Kidney (tissue), 14 donors: ENCODE results near the gene MTMR6. TPM values are rescaled to one million over a fixed set of nuclear protein-coding genes. Genes with fewer than 3 reads are reported as not detected.

Source experiments
- DNase-seq, 5 donors: peaks; one replicate each; pipeline ENCODE4 v3.0.0-alpha.2; 2013 to 2020
- FAIRE-seq: peaks from 2 replicates; lab custom pipeline; 2012; peaks lifted over from hg19 to GRCh38; lab: Jason Lieb, UNC
- H3K27ac ChIP-seq, 2 donors: one replicate each; pipeline ENCODE4 v1.7.0; 2013; ENCODE audit warnings: low read depth in 2 of 2, low read length in 2 of 2, inconsistent platforms in 1 of 2
- H3K27me3 ChIP-seq: one replicate; pipeline ENCODE4 v1.7.1; 2013; ENCODE audit warnings: low read length, inconsistent platforms; ENCODE audit not compliant: control insufficient read depth, insufficient read depth
- H3K36me3 ChIP-seq, 3 donors: one replicate each; pipeline versions ENCODE4 v1.7.0 to v1.7.1; 2013; ENCODE audit warnings: low read length in 3 of 3, control low read depth in 1 of 3, inconsistent platforms in 1 of 3; ENCODE audit not compliant: insufficient read depth in 3 of 3, control insufficient read depth in 2 of 3
- H3K4me1 ChIP-seq, 3 donors: one replicate each; pipeline versions ENCODE4 v1.7.0 to v1.7.1; 2013; ENCODE audit warnings: low read length in 3 of 3, inconsistent platforms in 1 of 3, low read depth in 1 of 3; ENCODE audit not compliant: control insufficient read depth in 2 of 3, insufficient read depth in 2 of 3
- H3K4me3 ChIP-seq, 3 donors: one replicate each; pipeline versions ENCODE4 v1.7.0 to v1.8.1; 2013; ENCODE audit warnings: low read length in 3 of 3, control low read depth in 1 of 3, inconsistent platforms in 1 of 3
- H3K9ac ChIP-seq, 3 donors: one replicate each; pipeline versions ENCODE4 v1.7.0 to v1.7.1; 2013; ENCODE audit warnings: low read length in 3 of 3, control low read depth in 1 of 3, inconsistent platforms in 1 of 3
- H3K9me3 ChIP-seq, 3 donors: one replicate each; pipeline versions ENCODE4 v1.7.0 to v1.7.1; 2013; ENCODE audit warnings: low read length in 3 of 3, control low read depth in 1 of 3, inconsistent platforms in 1 of 3; ENCODE audit not compliant: control insufficient read depth in 2 of 3, insufficient read depth in 1 of 3
- CTCF ChIP-seq: IDR thresholded peaks from 3 replicates; pipeline ENCODE4 v1.5.1; 2012; ENCODE audit warnings: mild to moderate bottlenecking, moderate library complexity, borderline replicate concordance; ENCODE audit not compliant: insufficient read depth; ENCODE audit errors: extremely low read depth
- intact Hi-C: fragments of 100-400 bp; cut with DNase I; formaldehyde crosslinking; loops from one replicate; pipeline ENCODE4 v1.11.1; 2022
- polyA plus RNA-seq: library from polyadenylated mRNA; stranded (reverse); fragments of 350-450 nt; fragmentation: Illumina TruSeq; extraction: RNeasy Lipid Tissue Mini Kit (QIAGEN cat#74804); gene quantifications from one replicate; pipeline ENCODE4 v1.2.3, GENCODE V29; 2014; ENCODE audit warnings: low read depth, low replicate concordance; ENCODE audit not compliant: insufficient read depth
- total RNA-seq: library from RNA; stranded (reverse); fragmentation: NEBNext Ultra II Directional; extraction: Animal tissue kit (Norgen Biotek cat#: 25700); gene quantifications from one replicate; pipeline ENCODE4 v1.2.1, GENCODE V29; 2021
- donor health status: control.
- donor health status: control.
- donor health status: control.
- donor health status: control.
- donor health status: control.
- donor health status: DM: yes; HTN: yes; CAD: no.
- donor health status: Normal renal cell carcinoma (clear cell type).

Gene MTMR6
- total and polyA plus RNA-seq, 2 donors from 2014 or later = 9.4 to 21.4 TPM

GRCh38 chr13:25295228-25295627 lies 7.9 kb upstream of the MTMR6 start:
- Histone ChIP-seq H3K9me3 (no peaks in the 10 kb centered on the region), H3K27ac (no peak overlapping the region), H3K9ac (no peak overlapping the region), H3K4me3 (no peak overlapping the region), H3K4me1 (no peaks in the 10 kb centered on the region), H3K27me3 (peaks cover 3% of the 10 kb centered on the region), H3K36me3 (no peaks in the 10 kb centered on the region)
- intact Hi-C loops = no loop called here
- DNase-seq (no peak), FAIRE-seq (no peak)
- TF ChIP-seq CTCF = no peak

GRCh38 chr13:25292301-25292700 lies 5.0 kb upstream of the MTMR6 start:
- H3K36me3 ChIP-seq = no peaks in the 10 kb centered on the region
- H3K4me3 ChIP-seq = peak overlapping the region in 1 of 3 donors; percentile 5
- peaks cover 4% of the 10 kb centered on the region for H3K27me3 ChIP-seq
- FAIRE-seq (no peak), DNase-seq (peak in 2 of 5 donors; percentile 42 to 78)
- H3K27ac ChIP-seq = no peak overlapping the region
- intact Hi-C loops = no loop called here
- H3K4me1 ChIP-seq = no peaks in the 10 kb centered on the region
- TF ChIP-seq CTCF = no peak
- H3K9me3 ChIP-seq = no peaks in the 10 kb centered on the region
- H3K9ac ChIP-seq = no peak overlapping the region

- intact Hi-C loops = no loop called here
- DNase-seq (no peak), FAIRE-seq (no peak)
- TF ChIP-seq CTCF = no peak
- H3K27ac ChIP-seq = peak overlapping the region in 1 of 2 donors; percentile 7
- no peak overlapping the region for H3K9ac ChIP-seq
- no peaks in the 10 kb centered on the region for H3K9me3 ChIP-seq
- peaks cover 4% of the 10 kb centered on the region for H3K27me3 ChIP-seq
- no peaks in the 10 kb centered on the region for H3K4me1 ChIP-seq
- H3K4me3 ChIP-seq = peak overlapping the region in 1 of 3 donors; percentile 5
- no peaks in the 10 kb centered on the region for H3K36me3 ChIP-seq
Observed at GRCh38 chr13:25291691-25292090, 4.4 kb upstream of the MTMR6 start.

- Histone ChIP-seq H3K4me1 (peaks cover 0 to 6% (median 0%) of the 10 kb centered on the region in 3 donors), H3K27me3 (peaks cover 2% of the 10 kb centered on the region), H3K9ac (no peak overlapping the region), H3K9me3 (no peaks in the 10 kb centered on the region), H3K4me3 (no peak overlapping the region), H3K36me3 (no peaks in the 10 kb centered on the region), H3K27ac (no peak overlapping the region)
- no peak for TF ChIP-seq CTCF
- FAIRE-seq (no peak), DNase-seq (no peak)
- intact Hi-C loops = no loop called here
Observed at GRCh38 chr13:25288966-25289365, 1.7 kb upstream of the MTMR6 start.
